Prostate gland (tissue), 2 donors: ENCODE measurements around the gene ADSS2. TPM values are rescaled to one million over a fixed set of nuclear protein-coding genes. Genes with fewer than 3 reads are reported as not detected.

Source experiments
- DNase-seq: peaks from one replicate; pipeline ENCODE4 v3.0.0-alpha.2; 2019; ENCODE audit warnings: low spot score
- H3K27ac ChIP-seq, 2 donors: fragments of 200-600 bp; sonication (generic); 2 replicates each; pipeline ENCODE4 v1.5.1; 2017 to 2019
- H3K27me3 ChIP-seq: fragments of 200-600 bp; sonication (generic); replicated peaks from 2 replicates; pipeline ENCODE4 v1.5.1; 2019; ENCODE audit not compliant: insufficient read depth
- H3K36me3 ChIP-seq, 2 donors: fragments of 200-600 bp; sonication (generic); 1 replicate in 1 of 2; 2 replicates in 1 of 2; pipeline versions ENCODE4 v1.5.1 to v1.8.1; 2017 to 2019
- H3K4me1 ChIP-seq: fragments of 200-600 bp; sonication (generic); replicated peaks from 2 replicates; pipeline ENCODE4 v1.5.1; 2019
- H3K4me3 ChIP-seq, 2 donors: fragments of 200-600 bp; sonication (generic); 2 replicates each; pipeline ENCODE4 v1.5.1; 2017 to 2019
- H3K9me3 ChIP-seq: fragments of 200-600 bp; sonication (generic); 2 replicates; pipeline ENCODE4 v1.5.1; 2017
- POLR2A ChIP-seq: fragments of 450-650 bp; IDR thresholded peaks from one replicate; pipeline ENCODE4 v1.6.1; 2016; ENCODE audit warnings: antibody characterized with exemption, mild to moderate bottlenecking
- POLR2AphosphoS5 ChIP-seq: sonication (generic); formaldehyde crosslinking; IDR thresholded peaks from one replicate; pipeline ENCODE4 v1.6.1; 2017; ENCODE audit warnings: antibody characterized with exemption
- WGBS: methylation state at CpG from one replicate; pipeline ENCODE4 v1.1.5; 2018; 5-methylcytosine and 5-hydroxymethylcytosine counted together
- intact Hi-C: fragments of 100-400 bp; cut with DNase I; formaldehyde crosslinking; loops from one replicate; pipeline ENCODE4 v1.14.2; 2022
- total RNA-seq, 2 donors: library from RNA; depleted of rRNA; stranded (reverse); fragments of >200 nt; gene quantifications; one replicate each; pipeline ENCODE4 v1.1.0, GENCODE V29; 2016
- TF ChIP-seq, protein P1 (sequence below), 4 experiments: fragments of 200-600 bp in 2 of 4; fragments of 450-650 bp in 2 of 4; sonication (generic) in 2 of 4; IDR thresholded peaks; 1 replicate in 3 of 4; 2 replicates in 1 of 4; pipeline ENCODE4 v1.5.1; 2016 to 2019; ENCODE audit warnings: antibody characterized with exemption in 4 of 4, mild to moderate bottlenecking in 2 of 4, moderate library complexity in 2 of 4

ADSS2 gene
- total RNA-seq, 2 donors from 2014 or later: 42.5 to 43.2 TPM

DNA sequence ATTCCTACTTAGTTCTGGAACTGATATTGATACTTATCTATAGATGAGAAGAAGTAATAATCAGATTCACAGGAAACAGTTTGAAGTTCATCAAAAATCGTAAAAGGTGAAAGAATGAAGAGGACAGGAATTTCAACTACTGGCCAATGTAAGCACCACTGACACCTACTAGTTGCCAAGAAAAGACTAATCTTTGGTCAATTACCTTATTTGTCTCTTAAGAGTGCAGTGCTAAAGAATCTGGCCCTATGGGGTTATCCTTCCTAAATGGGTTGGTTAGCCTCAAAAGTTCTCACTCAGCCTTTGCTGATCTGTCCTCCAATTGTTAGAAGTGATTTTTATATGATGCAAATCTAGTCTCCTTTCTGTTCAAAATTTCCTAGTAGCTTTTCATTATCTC, 29.5 kb downstream of the ADSS2 start:
- Histone ChIP-seq H3K4me3 (no peak overlapping the region), H3K36me3 (no peaks in the 10 kb centered on the region)

DNA sequence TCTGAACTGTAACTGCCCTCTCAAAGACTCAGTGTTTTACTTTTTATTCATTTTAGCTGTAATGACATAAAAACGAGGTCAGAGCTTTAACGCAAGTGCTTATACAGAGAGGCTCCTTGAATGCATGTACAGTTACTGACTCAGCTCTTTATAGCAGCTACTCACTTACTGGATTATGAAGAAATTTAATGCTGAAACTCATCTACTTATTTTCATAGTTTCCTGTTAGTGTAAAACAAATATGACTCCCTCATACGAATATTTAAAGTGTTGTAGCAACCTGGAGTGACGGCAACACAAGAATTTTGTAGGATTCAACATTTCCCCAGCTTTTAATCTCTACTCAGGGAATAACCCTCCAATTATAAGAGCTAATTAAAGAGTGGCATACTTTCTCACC, 32.7 kb downstream of the ADSS2 start:
- no peak overlapping the region for H3K4me3 ChIP-seq
- H3K36me3 ChIP-seq: no peaks in the 10 kb centered on the region
- no peak for TF ChIP-seq POLR2AphosphoS5
- no peak for TF ChIP-seq POLR2A
- TF ChIP-seq, protein P1, sequence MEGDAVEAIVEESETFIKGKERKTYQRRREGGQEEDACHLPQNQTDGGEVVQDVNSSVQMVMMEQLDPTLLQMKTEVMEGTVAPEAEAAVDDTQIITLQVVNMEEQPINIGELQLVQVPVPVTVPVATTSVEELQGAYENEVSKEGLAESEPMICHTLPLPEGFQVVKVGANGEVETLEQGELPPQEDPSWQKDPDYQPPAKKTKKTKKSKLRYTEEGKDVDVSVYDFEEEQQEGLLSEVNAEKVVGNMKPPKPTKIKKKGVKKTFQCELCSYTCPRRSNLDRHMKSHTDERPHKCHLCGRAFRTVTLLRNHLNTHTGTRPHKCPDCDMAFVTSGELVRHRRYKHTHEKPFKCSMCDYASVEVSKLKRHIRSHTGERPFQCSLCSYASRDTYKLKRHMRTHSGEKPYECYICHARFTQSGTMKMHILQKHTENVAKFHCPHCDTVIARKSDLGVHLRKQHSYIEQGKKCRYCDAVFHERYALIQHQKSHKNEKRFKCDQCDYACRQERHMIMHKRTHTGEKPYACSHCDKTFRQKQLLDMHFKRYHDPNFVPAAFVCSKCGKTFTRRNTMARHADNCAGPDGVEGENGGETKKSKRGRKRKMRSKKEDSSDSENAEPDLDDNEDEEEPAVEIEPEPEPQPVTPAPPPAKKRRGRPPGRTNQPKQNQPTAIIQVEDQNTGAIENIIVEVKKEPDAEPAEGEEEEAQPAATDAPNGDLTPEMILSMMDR (IDR thresholded peaks at IDR 0.05): no peak
- intact Hi-C loops: no loop called here
- H3K27ac ChIP-seq: no peak overlapping the region
- DNase-seq: no peak
- WGBS: 74% methylated on average over 4 of the region's 4 CpGs
- no peaks in the 10 kb centered on the region for H3K9me3 ChIP-seq
- no peaks in the 10 kb centered on the region for H3K27me3 ChIP-seq
- H3K4me1 ChIP-seq: no peaks in the 10 kb centered on the region

More for the DNA sequence above, 29.5 kb downstream of the ADSS2 start:
- intact Hi-C loops: no loop called here
- H3K4me1 ChIP-seq: no peaks in the 10 kb centered on the region
- H3K9me3 ChIP-seq: no peaks in the 10 kb centered on the region
- H3K27ac ChIP-seq: no peak overlapping the region
- H3K27me3 ChIP-seq: no peaks in the 10 kb centered on the region
- no peak for TF ChIP-seq POLR2AphosphoS5
- TF ChIP-seq, protein P1 (IDR thresholded peaks at IDR 0.05): no peak
- TF ChIP-seq POLR2A: no peak
- DNase-seq: no peak
- WGBS: 62% methylated on average over 1 of the region's 1 CpG

DNA sequence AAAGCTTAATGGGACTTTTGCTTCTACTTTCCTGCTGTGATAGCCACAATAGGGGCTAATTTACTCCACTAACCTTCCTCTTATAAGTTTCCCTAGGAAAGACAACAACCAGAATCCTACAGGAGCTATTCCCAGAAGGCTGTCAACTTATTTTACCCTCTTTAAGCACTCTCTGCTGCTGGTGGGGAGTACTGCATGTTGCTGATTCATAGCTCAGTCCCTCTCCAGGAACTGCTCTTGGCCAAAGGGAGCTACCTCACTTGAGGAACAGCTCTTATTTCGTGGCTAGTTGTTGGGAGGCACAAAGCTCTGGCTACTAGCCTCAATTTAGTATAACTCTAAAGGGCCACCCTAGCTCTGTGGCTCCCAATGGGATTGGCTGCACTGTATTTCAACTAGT, 37.2 kb downstream of the ADSS2 start:
- Histone ChIP-seq H3K9me3 (no peaks in the 10 kb centered on the region), H3K27me3 (no peaks in the 10 kb centered on the region), H3K4me1 (no peaks in the 10 kb centered on the region), H3K27ac (peak overlapping the region; percentile 43 to 79), H3K36me3 (no peaks in the 10 kb centered on the region), H3K4me3 (no peak overlapping the region)
- WGBS: 88% methylated on average over 1 of the region's 1 CpG
- TF ChIP-seq POLR2AphosphoS5 (no peak), POLR2A (no peak)
- TF ChIP-seq, protein P1 (IDR thresholded peaks at IDR 0.05): no peak
- intact Hi-C loops: no loop called here
- no peak for DNase-seq

DNA sequence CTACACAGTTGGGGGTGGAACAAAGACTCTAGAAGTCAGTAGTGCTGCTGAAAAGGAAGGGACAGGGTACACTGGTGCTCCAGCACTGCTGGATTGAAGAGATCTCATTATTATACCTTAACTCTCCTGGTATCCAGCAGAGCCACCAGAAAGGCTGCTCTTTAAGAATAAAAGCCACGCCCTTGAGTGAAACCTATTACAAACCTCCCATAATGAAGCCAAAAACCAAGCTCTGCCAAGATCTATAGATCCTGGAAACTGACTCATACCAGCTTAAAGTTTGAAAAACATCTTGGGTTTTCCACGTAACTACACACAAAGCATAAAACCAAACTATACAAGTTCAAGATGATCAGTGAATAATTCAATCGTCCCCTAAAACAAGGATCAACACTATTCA, 38.0 kb downstream of the ADSS2 start:
- WGBS: 93% methylated on average over 3 of the region's 3 CpGs
- TF ChIP-seq POLR2AphosphoS5: no peak
- TF ChIP-seq, protein P1 (IDR thresholded peaks at IDR 0.05): no peak
- TF ChIP-seq POLR2A: no peak
- no peaks in the 10 kb centered on the region for H3K36me3 ChIP-seq
- H3K27ac ChIP-seq: peak overlapping the region in 1 of 2 donors; percentile 79
- intact Hi-C loops: no loop called here
- no peaks in the 10 kb centered on the region for H3K4me1 ChIP-seq
- no peak overlapping the region for H3K4me3 ChIP-seq
- DNase-seq: no peak
- no peaks in the 10 kb centered on the region for H3K27me3 ChIP-seq
- H3K9me3 ChIP-seq: no peaks in the 10 kb centered on the region

DNA sequence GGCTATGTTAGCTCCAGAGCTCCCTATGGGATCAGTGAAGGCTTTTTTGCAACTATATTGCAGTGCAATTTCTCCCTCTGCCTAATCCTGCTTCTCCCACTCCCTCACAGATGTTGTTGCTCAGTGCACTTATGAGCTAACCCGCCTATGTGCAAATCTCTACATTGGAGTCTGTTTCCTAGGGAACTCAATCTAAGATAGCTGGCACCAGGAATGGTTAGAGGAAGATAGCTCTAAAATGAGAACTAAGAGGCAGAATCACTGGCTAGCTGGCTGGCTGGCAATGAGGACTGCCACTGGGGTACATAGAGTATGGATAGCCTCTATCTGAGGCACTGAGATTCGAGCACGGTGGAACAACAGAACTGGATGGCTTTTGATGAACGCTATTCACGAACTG, 39.5 kb downstream of the ADSS2 start:
- no peak overlapping the region for H3K27ac ChIP-seq
- H3K27me3 ChIP-seq: no peaks in the 10 kb centered on the region
- WGBS: 96% methylated on average over 5 of the region's 5 CpGs
- H3K9me3 ChIP-seq: no peaks in the 10 kb centered on the region
- H3K4me1 ChIP-seq: no peaks in the 10 kb centered on the region
- no peaks in the 10 kb centered on the region for H3K36me3 ChIP-seq
- DNase-seq: no peak
- intact Hi-C loops: no loop called here
- no peak for TF ChIP-seq POLR2AphosphoS5
- TF ChIP-seq, protein P1 (IDR thresholded peaks at IDR 0.05): no peak
- TF ChIP-seq POLR2A: no peak
- H3K4me3 ChIP-seq: no peak overlapping the region
